AG08395 (cell line): ENCODE results near the gene FBXO15.

Experiments
- DNase-seq: peaks from one replicate; pipeline ENCODE4 v3.0.0; 2012; ENCODE audit warnings: mixed read lengths, low spot score

The FBXO15 gene

GRCh38 chr18:74153377-74153776 is 5.7 kb upstream of the FBXO15 start:
- DNase-seq, result no peak

- no peak for DNase-seq
Measured at GRCh38 chr18:74152857-74153256, 5.2 kb upstream of the FBXO15 start.

- DNase-seq, result no peak
Measured at GRCh38 chr18:74152270-74152669, 4.6 kb upstream of the FBXO15 start.

GRCh38 chr18:74149878-74150277 is 2.2 kb upstream of the FBXO15 start:
- DNase-seq, result no peak

- no peak for DNase-seq
Measured at GRCh38 chr18:74148543-74149070, 973 bp upstream of the FBXO15 start.

- no peak for DNase-seq
Measured at GRCh38 chr18:74147491-74147778, 199 bp downstream of the FBXO15 start.

- peak; percentile 50 for DNase-seq
Measured at GRCh38 chr18:74146756-74147155, 878 bp downstream of the FBXO15 start.

- no peak for DNase-seq
Measured at GRCh38 chr18:74142252-74142651, 5.4 kb downstream of the FBXO15 start.

- no peak for DNase-seq
Measured at GRCh38 chr18:74141667-74142066, 6.0 kb downstream of the FBXO15 start.

GRCh38 chr18:74140582-74140981 is 7.1 kb downstream of the FBXO15 start:
- DNase-seq, result no peak

GRCh38 chr18:74139888-74140287 is 7.7 kb downstream of the FBXO15 start:
- peak; percentile 42 for DNase-seq

GRCh38 chr18:74139411-74139810 is 8.2 kb downstream of the FBXO15 start:
- no peak for DNase-seq

GRCh38 chr18:74137920-74138538 is 9.6 kb downstream of the FBXO15 start:
- no peak for DNase-seq

- no peak for DNase-seq
Measured at GRCh38 chr18:74132201-74132600, 15.4 kb downstream of the FBXO15 start.

- no peak for DNase-seq
Measured at GRCh38 chr18:74131124-74131523, 16.5 kb downstream of the FBXO15 start.

- no peak for DNase-seq
Measured at GRCh38 chr18:74128159-74128558, 19.5 kb downstream of the FBXO15 start.

GRCh38 chr18:74126684-74127655 is 20.7 kb downstream of the FBXO15 start:
- DNase-seq, result no peak

GRCh38 chr18:74124642-74125041 is 23.0 kb downstream of the FBXO15 start:
- DNase-seq, result no peak

GRCh38 chr18:74123200-74123599 is 24.4 kb downstream of the FBXO15 start:
- DNase-seq, result no peak

GRCh38 chr18:74116633-74117554 is 30.7 kb downstream of the FBXO15 start:
- DNase-seq, result peak; percentile 48

- peak; percentile 38 for DNase-seq
Measured at GRCh38 chr18:74115046-74115445, 32.6 kb downstream of the FBXO15 start.

- DNase-seq, result no peak
Measured at GRCh38 chr18:74114116-74114515, 33.5 kb downstream of the FBXO15 start.
